ENCODE measurements around the gene VPS13C.

The VPS13C gene

DNA sequence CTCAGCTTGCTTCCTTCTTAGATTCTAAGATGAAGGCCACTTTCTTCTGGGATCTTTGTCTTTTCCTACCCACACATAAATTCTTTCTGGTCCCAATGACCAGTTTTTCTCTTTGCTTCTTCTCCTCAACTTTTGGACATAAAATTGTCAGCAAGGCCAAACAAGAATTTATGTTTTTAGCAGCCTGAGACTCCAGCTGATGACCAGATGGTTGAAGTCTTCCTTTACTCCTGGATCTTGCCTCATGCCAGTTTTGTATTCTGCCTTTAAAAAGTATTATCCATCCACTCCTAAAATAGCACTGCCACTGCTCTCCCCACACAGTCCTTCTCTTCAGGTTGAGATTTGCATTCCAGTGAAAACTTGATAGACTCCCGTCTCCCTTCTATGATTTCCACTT is 236.0 kb downstream of the VPS13C start:
- DNase-seq (ENCODE audit: low read depth in 2 of 2, low spot score in 1 of 2) = no peak

DNA sequence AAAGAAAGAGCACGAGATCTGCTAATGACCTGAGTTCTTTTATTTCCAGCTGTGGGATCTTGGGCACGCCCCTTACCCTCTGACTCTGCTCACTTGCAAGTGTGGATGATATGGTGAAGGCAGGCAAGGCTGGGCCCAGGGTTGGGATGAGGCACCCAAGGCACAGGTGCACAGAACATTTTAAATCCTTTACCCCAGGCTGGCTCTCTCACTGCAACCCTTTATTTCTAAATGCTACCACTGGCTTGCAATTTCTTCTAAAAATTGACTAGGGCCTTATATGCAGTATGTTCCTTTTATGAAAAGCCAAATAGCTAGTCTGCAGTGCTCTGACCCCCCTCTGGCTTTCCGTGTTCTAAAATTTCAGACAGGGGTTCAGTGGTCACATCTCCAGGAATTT is 237.7 kb downstream of the VPS13C start:
- DNase-seq (ENCODE audit: low read depth in 2 of 2, low spot score in 1 of 2) = no peak

- DNase-seq (ENCODE audit: low read depth in 2 of 2, low spot score in 1 of 2) = no peak
Measured at GRCh38 chr15:61820951-61821350, 239.3 kb downstream of the VPS13C start.

GRCh38 chr15:61820212-61820611 is 240.0 kb downstream of the VPS13C start:
- no peak for DNase-seq (ENCODE audit: low read depth in 2 of 2, low spot score in 1 of 2)

DNA sequence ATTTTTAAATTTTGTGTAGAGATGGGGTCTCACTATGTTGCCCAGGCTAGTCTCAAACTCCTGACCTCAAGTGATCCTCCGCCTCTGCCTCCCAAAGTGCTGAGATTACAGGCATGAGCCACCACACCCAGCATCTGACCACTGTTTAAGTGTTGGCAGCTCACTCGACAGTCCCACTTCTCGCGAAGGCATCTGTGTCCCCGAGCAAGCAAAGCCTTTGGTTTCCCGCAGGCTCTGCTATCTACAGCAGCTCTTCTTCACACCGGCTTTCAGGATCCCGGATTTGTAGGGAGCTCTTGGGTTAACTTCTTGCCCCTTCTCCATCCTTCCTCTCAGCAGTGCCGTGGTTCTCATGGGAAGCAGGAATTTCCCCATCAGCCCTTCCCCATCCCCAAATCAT is 240.9 kb downstream of the VPS13C start:
- no peak for DNase-seq (ENCODE audit: low read depth in 2 of 2, low spot score in 1 of 2)

DNA sequence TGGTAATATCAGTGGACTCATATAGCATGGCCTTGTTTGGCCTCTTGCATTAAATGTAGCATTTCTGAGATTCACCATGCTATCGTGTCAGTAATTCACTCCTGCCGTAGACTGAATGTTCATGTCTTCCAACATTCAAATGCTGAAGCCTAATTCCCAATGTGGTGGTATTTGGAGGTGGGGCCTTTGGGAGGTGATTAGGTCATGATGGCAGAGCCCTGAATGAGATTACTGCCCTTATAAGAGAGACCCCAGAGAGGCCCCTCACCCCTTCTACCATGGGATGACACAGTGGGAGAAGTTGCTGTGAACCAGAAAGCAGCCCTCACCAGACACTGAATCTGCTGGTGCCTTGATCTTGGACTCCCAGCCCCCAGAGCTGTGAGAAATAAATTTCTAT is 241.4 kb downstream of the VPS13C start:
- no peak for DNase-seq (ENCODE audit: low read depth in 2 of 2, low spot score in 1 of 2)

DNA sequence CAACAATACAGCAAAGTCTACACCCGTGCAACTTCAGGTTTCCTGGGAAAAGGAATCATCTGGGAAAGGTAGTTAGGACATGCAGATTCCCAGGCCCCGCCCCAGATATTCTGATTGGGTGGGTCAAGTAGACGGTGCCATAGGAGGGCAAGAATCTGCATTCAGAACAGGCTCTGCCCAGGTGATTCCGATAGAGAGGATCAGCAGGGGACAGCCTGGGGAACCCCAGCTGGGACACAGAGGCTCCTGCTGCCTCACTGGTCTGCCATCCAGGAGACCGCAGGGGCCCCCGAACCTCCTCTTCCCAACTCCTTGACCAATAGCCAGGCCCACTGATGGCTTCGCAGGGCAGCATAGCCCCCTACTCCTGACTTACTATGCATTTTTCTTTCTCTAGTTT is 243.4 kb downstream of the VPS13C start:
- no peak for DNase-seq (ENCODE audit: low read depth in 2 of 2, low spot score in 1 of 2)

DNA sequence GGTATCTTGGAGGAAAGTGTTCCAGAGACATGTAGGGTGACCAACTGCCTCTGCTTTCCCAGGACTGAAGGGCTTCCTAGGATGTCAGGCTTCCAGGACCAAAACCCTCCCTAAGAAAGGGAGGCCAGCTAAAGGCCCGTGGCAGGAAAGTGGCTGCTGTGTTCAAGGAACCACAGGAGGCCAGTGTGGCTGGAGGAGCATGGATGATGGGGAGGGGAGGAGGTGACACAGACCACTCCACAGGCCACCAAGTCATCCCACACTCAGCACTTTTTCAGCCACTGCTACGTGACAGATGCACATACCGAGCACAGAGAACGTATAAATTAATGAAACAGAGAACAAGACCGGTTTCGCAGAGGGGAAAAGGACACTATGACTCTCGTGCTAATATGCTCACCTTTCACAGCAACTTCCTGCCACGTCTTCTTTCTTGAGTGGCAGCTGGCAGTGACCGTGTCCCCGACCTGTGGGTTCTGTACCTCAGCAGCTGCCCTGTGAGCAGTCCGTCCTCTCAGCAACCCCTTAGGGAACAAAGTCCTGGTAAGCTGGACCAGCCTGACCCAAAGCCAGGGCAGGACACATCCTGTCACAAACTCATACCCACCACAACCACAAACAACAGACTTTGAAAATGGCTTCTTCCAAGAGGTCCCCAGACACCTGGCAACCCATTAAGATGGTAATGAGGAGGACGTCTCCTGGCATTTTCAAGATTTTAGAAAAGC is 244.7 kb downstream of the VPS13C start:
- DNase-seq (ENCODE audit: low read depth in 2 of 2, low spot score in 1 of 2) = no peak

DNA sequence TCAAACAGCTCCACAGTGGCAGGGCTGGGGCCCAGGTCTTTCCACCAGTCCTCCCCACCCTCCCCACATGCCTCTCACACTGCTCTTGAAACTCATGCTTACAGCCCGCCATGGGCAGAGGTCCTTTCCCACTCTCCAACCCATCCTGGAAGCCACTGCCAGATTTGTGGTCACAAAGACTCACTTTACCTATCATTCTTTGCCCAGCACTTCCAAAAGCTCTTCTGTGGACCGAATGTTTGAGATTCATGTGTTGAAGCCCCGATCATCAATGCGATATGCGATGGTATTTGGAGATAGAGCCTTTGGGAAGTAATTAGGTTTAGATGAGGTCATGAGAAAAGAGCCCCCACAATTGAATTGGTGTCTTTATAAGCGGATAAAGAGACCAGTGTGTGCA is 247.8 kb downstream of the VPS13C start:
- no peak for DNase-seq (ENCODE audit: low read depth in 2 of 2, low spot score in 1 of 2)

- no peak for DNase-seq (ENCODE audit: low read depth in 2 of 2, low spot score in 1 of 2)
Measured at GRCh38 chr15:61811952-61812351, 248.3 kb downstream of the VPS13C start.

DNA sequence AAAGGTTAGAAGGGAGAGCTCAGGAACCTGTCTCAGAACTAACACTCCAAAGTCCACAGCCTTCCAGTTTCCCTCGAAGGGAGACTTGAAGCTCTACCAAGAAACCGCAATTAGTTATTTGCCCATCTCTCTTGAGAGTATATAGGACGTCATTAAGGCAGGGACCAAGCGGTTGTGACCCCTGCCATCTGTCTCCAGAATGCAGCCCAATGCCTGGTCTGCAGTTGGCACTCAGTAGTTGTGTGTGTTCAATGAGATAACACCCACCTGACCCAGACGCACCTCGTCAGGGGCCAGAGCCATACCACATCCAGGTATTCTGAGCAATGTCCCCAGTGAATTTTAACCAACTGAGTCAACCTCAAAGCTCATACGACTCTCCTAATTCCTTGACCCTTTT is 251.0 kb downstream of the VPS13C start:
- no peak for DNase-seq (ENCODE audit: low read depth in 2 of 2, low spot score in 1 of 2)

DNA sequence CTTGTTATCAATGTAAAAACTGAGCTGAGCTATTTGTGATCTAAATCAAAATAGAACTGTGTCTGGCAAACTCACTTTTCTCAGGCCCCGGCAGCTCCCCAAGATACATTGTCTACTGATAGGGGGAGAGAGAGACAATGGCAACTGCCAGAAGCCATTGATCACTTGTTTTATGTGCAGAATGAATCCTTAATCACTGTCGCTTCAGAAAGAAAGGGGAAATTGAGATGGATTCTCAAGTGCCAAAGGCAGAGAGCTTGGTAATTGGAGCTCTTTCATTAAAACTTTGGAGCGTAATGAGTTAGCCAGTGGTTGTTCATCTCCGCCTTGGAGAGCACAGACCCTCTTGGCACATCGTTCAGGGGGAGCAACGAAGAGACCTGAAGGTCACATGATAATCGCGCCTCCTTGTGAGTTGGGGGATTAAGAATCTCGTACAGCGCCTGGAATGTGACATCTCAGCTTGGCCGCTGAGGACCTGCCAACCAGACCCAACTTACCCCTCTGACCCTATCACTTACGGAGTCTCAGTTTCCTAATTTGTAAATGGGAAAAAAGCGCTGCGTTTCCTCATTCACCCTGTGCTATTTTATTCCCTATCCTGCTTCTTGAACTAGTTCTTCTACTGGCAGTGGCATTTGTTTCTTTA is 252.8 kb downstream of the VPS13C start:
- DNase-seq (ENCODE audit: low read depth in 2 of 2, low spot score in 1 of 2) = no peak

All from stimulated activated CD8-positive, alpha-beta memory T cell treated with anti-CD3 and anti-CD28 coated beads, Interleukin-4, amount 100 ng/mL, for 4 hours (primary cell).